ENCODE measurements around the gene SERF1B.
"Not testable (repeated sequence)": the region's sequence is repeated elsewhere in the genome, so short reads cannot be mapped to it uniquely, and the experiment has no call there.

- not testable (repeated sequence) for TF ChIP-seq CTCF (IDR thresholded peaks at IDR 0.05); POLR2A (IDR thresholded peaks at IDR 0.05); POLR2AphosphoS5 (IDR thresholded peaks at IDR 0.05; ENCODE audit: insufficient read depth in 1 of 2, low read depth in 1 of 2)
Measured at GRCh38 chr5:70057140-70057539, 32.1 kb downstream of the SERF1B start.
